ENCODE data around the gene INTS14. TPM values are rescaled to one million over a fixed set of nuclear protein-coding genes. Genes with fewer than 3 reads are reported as not detected.
A peak's percentile ranks its signal among the peaks of the same experiment; 100 is the strongest.
"Not testable (repeated sequence)": the region's sequence is repeated elsewhere in the genome, so short reads cannot be mapped to it uniquely, and the experiment has no call there.

INTS14 gene
- total RNA-seq, 6 experiments from 2014 or later = 15.3 to 19.8 (median 17.4) TPM

DNA sequence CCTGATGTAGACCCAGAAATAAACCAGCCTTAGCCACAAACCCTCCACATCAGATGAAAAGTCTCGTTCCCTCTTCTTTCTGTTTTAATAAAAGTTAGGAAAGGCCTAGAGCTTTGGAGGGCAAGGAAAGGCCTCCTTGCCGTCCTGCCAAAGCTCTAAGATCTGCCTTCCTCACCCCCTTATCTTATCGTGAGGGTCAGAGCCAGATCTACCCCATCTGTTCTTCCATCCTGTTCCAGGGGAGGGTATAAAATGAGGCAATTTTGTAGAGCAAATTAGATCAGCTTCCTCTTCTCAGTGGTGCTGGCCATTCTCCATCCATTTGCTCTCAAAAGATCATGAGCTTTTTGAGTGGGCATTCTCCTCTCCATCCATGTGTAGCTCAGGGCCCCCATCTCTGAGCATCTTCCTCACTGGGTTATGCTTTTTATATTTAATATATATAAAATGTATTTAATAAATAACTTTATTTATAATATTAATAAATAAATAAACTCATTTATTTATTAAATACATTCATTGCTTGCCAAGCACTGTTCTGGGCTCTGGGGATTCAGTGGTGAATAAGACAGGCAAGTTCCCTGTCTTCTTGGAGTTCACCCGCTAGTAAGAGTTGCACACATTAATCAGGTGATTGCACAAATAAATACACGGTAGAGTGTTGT, 8.8 kb upstream of the INTS14 start:
- H3K36me3 ChIP-seq = no peaks in the 10 kb centered on the region
- ATAC-seq = peak in 1 of 4 donors; percentile 39
- DNase-seq = no peak
- H3K27ac ChIP-seq = no peak overlapping the region
- H3K9me3 ChIP-seq = no peaks in the 10 kb centered on the region
- H3K4me1 ChIP-seq = peaks cover 0 to 3% (median 0%) of the 10 kb centered on the region in 4 donors
- 59% methylated on average over 5 of the region's 5 CpGs for WGBS (ENCODE audit: insufficient coverage, low coverage, low lambda C conversion rate, missing lambda C conversion rate)
- intact Hi-C loops (cut with DNase I) = no loop called here
- H3K27me3 ChIP-seq = no peaks in the 10 kb centered on the region
- H3K4me3 ChIP-seq = no peak overlapping the region
- no peak for TF ChIP-seq POLR2A (IDR thresholded peaks at IDR 0.05)
- no peak for TF ChIP-seq CTCF (IDR thresholded peaks at IDR 0.05)

GRCh38 chr15:65618560-65619109, 7.7 kb upstream of the INTS14 start:
- intact Hi-C loops (cut with DNase I) = no loop called here
- ATAC-seq (no peak), DNase-seq (no peak)
- no peak overlapping the region for H3K27ac ChIP-seq
- 77% methylated on average over 3 of the region's 5 CpGs for WGBS (ENCODE audit: insufficient coverage, low coverage, low lambda C conversion rate, missing lambda C conversion rate)
- TF ChIP-seq POLR2A (IDR thresholded peaks at IDR 0.05) = no peak
- TF ChIP-seq CTCF (IDR thresholded peaks at IDR 0.05) = no peak
- H3K9me3 ChIP-seq = no peaks in the 10 kb centered on the region
- peaks cover 0 to 3% (median 0%) of the 10 kb centered on the region in 4 donors for H3K4me1 ChIP-seq
- no peaks in the 10 kb centered on the region for H3K27me3 ChIP-seq
- no peak overlapping the region for H3K4me3 ChIP-seq
- H3K36me3 ChIP-seq = no peaks in the 10 kb centered on the region

GRCh38 chr15:65615887-65616286, 5.0 kb upstream of the INTS14 start:
- H3K27me3 ChIP-seq; intact Hi-C loops (cut with DNase I); H3K9me3 ChIP-seq: not testable (repeated sequence)

GRCh38 chr15:65612949-65613744, 2.2 kb upstream of the INTS14 start:
- intact Hi-C loops (cut with DNase I) = no loop called here
- Histone ChIP-seq H3K36me3 (no peaks in the 10 kb centered on the region), H3K27ac (no peak overlapping the region), H3K4me3 (no peak overlapping the region), H3K27me3 (no peaks in the 10 kb centered on the region), H3K9me3 (no peaks in the 10 kb centered on the region), H3K4me1 (peaks cover 0 to 26% (median 7%) of the 10 kb centered on the region in 4 donors)
- WGBS (ENCODE audit: insufficient coverage, low coverage, low lambda C conversion rate, missing lambda C conversion rate) = 75% methylated on average over 6 of the region's 6 CpGs
- no peak for DNase-seq
- no peak for ATAC-seq
- TF ChIP-seq POLR2A (IDR thresholded peaks at IDR 0.05) (no peak), CTCF (IDR thresholded peaks at IDR 0.05) (no peak)

More at GRCh38 chr15:65615887-65616286, 5.0 kb upstream of the INTS14 start:
- peaks cover 0 to 20% (median 5%) of the 10 kb centered on the region in 4 donors for H3K4me1 ChIP-seq
- not testable (repeated sequence) for H3K4me3 ChIP-seq, H3K27ac ChIP-seq, ATAC-seq, DNase-seq, H3K36me3 ChIP-seq
- 82% methylated on average over 1 of the region's 1 CpG for WGBS (ENCODE audit: insufficient coverage, low coverage, low lambda C conversion rate, missing lambda C conversion rate)

GRCh38 chr15:65612616-65612946, 1.6 kb upstream of the INTS14 start:
- ATAC-seq (no peak), DNase-seq (no peak)
- intact Hi-C loops (cut with DNase I) = no loop called here
- H3K27ac ChIP-seq = peak overlapping the region in 1 of 3 donors; percentile 94
- no peak overlapping the region for H3K4me3 ChIP-seq
- WGBS (ENCODE audit: insufficient coverage, low coverage, low lambda C conversion rate, missing lambda C conversion rate) = 31% methylated on average over 2 of the region's 2 CpGs
- TF ChIP-seq CTCF (IDR thresholded peaks at IDR 0.05) (no peak), POLR2A (IDR thresholded peaks at IDR 0.05) (no peak)
- H3K36me3 ChIP-seq = no peaks in the 10 kb centered on the region
- no peaks in the 10 kb centered on the region for H3K9me3 ChIP-seq
- H3K27me3 ChIP-seq = no peaks in the 10 kb centered on the region
- H3K4me1 ChIP-seq = peaks cover 0 to 26% (median 7%) of the 10 kb centered on the region in 4 donors
